Gastroesophageal sphincter (tissue), 4 donors: ENCODE data around the gene BOLA3. TPM values are rescaled to one million over a fixed set of nuclear protein-coding genes. Genes with fewer than 3 reads are reported as not detected.

Experiments used
- ATAC-seq: fragments of 150-250 bp; one replicate; pipeline ENCODE4 v1.9.1; 2016; ENCODE audit warnings: mild to moderate bottlenecking, moderate library complexity
- H3K27ac ChIP-seq, 4 donors: fragments of 200-600 bp; sonication (generic) in 3 of 4; 1 replicate in 3 of 4; 2 replicates in 1 of 4; pipeline ENCODE4 v1.5.1; 2016 to 2019
- H3K27me3 ChIP-seq: fragments of 200-600 bp; sonication (generic); one replicate; pipeline ENCODE4 v1.5.1; 2019
- H3K36me3 ChIP-seq, 2 donors: fragments of 200-600 bp; sonication (generic); one replicate each; pipeline ENCODE4 v1.5.1; 2019; ENCODE audit warnings: control low read depth in 1 of 2
- H3K4me1 ChIP-seq, 3 donors: fragments of 200-600 bp; sonication (generic); 1 replicate in 2 of 3; 2 replicates in 1 of 3; pipeline ENCODE4 v1.5.1; 2016 to 2019; ENCODE audit warnings: control low read depth in 2 of 3
- H3K4me3 ChIP-seq, 2 donors: fragments of 200-600 bp; sonication (generic); one replicate each; pipeline ENCODE4 v1.5.1; 2019; ENCODE audit warnings: mild to moderate bottlenecking in 1 of 2, moderate library complexity in 1 of 2
- H3K9me3 ChIP-seq, 3 donors: fragments of 200-600 bp; sonication (generic); one replicate each; pipeline ENCODE4 v1.5.1; 2017 to 2019; ENCODE audit warnings: control low read depth in 2 of 3
- CTCF ChIP-seq, 4 experiments: fragments of 200-600 bp in 2 of 4; fragments of 450-650 bp in 2 of 4; sonication (generic) in 1 of 4; IDR thresholded peaks; one replicate each; pipeline ENCODE4 v1.5.1; 2017 to 2019; ENCODE audit warnings: antibody characterized with exemption in 4 of 4, mild to moderate bottlenecking in 2 of 4, moderate library complexity in 2 of 4
- EP300 ChIP-seq: sonication (generic); formaldehyde crosslinking; IDR thresholded peaks from one replicate; pipeline ENCODE4 v1.6.1; 2017; ENCODE audit warnings: antibody characterized with exemption, mild to moderate bottlenecking
- POLR2A ChIP-seq, 2 donors: fragments of 450-650 bp; IDR thresholded peaks; one replicate each; pipeline ENCODE4 v1.6.1; 2017; ENCODE audit warnings: antibody characterized with exemption in 2 of 2, mild to moderate bottlenecking in 2 of 2, moderate library complexity in 1 of 2
- POLR2AphosphoS5 ChIP-seq: sonication (generic); formaldehyde crosslinking; IDR thresholded peaks from one replicate; pipeline ENCODE4 v1.6.1; 2017; ENCODE audit warnings: antibody characterized with exemption
- WGBS, 2 donors: methylation state at CpG; one replicate each; pipeline ENCODE4 v1.1.5; 2018; ENCODE audit warnings: low coverage in 1 of 2; 5-methylcytosine and 5-hydroxymethylcytosine counted together
- total RNA-seq, 4 donors: library from RNA; depleted of rRNA; stranded (reverse); fragments of >200 nt; gene quantifications; one replicate each; pipeline ENCODE4 v1.1.0, GENCODE V29; 2016

BOLA3 gene
- total RNA-seq, 4 donors from 2014 or later = 15.5 to 43.1 (median 30.5) TPM

- ATAC-seq = no peak
- H3K27me3 ChIP-seq = no peaks in the 10 kb centered on the region
Observed at GRCh38 chr2:74181739-74182138, 34.0 kb upstream of the BOLA3 start.

GRCh38 chr2:74179063-74179865 is 31.6 kb upstream of the BOLA3 start:
- H3K36me3 ChIP-seq = no peaks in the 10 kb centered on the region
- H3K27me3 ChIP-seq = no peaks in the 10 kb centered on the region
- H3K4me3 ChIP-seq = peak overlapping the region; percentile 78 to 83
- no peak for ATAC-seq
- peak overlapping the region in 3 of 4 donors; percentile 90 to 98 (median 90) for H3K27ac ChIP-seq
- peaks cover 0 to 42% (median 14%) of the 10 kb centered on the region in 3 donors for H3K4me1 ChIP-seq
- TF ChIP-seq POLR2AphosphoS5 (no peak), CTCF (IDR thresholded peaks at IDR 0.05) (peak in 3 of 4 experiments; percentile 36 to 54 (median 48))
- 38 to 41% methylated on average over 17 to 24 of the region's 25 CpGs for WGBS, 2 donors
- H3K9me3 ChIP-seq = no peaks in the 10 kb centered on the region

More at GRCh38 chr2:74181739-74182138, 34.0 kb upstream of the BOLA3 start:
- no peak for TF ChIP-seq EP300
- TF ChIP-seq POLR2AphosphoS5 = peak; percentile 10
- Histone ChIP-seq H3K36me3 (no peaks in the 10 kb centered on the region), H3K4me1 (peaks cover 0 to 17% (median 5%) of the 10 kb centered on the region in 3 donors), H3K9me3 (no peaks in the 10 kb centered on the region), H3K27ac (no peak overlapping the region), H3K4me3 (no peak overlapping the region)
- WGBS, 2 donors = 49 to 68% methylated on average over 5 to 7 of the region's 7 CpGs

GRCh38 chr2:74178211-74179062 is 30.7 kb upstream of the BOLA3 start, which contains the start of gene MOB1A:
TSS of gene MOB1A (minus strand) at chr2:74178879. CDS start at chr2:74178674, 205 bp downstream.
- Histone ChIP-seq H3K36me3 (no peaks in the 10 kb centered on the region), H3K4me3 (peak within 1 kb of the TSS; percentile 78 to 83), H3K27ac (peak within 1 kb of the TSS; percentile 86 to 98 (median 90)), H3K4me1 (peaks cover 0 to 46% (median 14%) of the 10 kb centered on the region in 3 donors), H3K27me3 (no peaks in the 10 kb centered on the region), H3K9me3 (no peaks in the 10 kb centered on the region)
- peak; percentile 98 for ATAC-seq
- WGBS, 2 donors = 0 to 1% methylated on average over 21 to 32 of the region's 84 CpGs
- peak; percentile 88 for TF ChIP-seq POLR2AphosphoS5
- no peak for TF ChIP-seq EP300
- TF ChIP-seq CTCF (IDR thresholded peaks at IDR 0.05) = no peak
- TF ChIP-seq POLR2A (IDR thresholded peaks at IDR 0.05) = peak; percentile 84 to 89

GRCh38 chr2:74177696-74178095 is 30.0 kb upstream of the BOLA3 start:
- H3K4me3 ChIP-seq = peak overlapping the region; percentile 78 to 83
- H3K27me3 ChIP-seq = no peaks in the 10 kb centered on the region
- ATAC-seq = no peak
- H3K27ac ChIP-seq = peak overlapping the region; percentile 86 to 98 (median 90)
- no peaks in the 10 kb centered on the region for H3K9me3 ChIP-seq
- TF ChIP-seq CTCF (IDR thresholded peaks at IDR 0.05) = no peak
- TF ChIP-seq POLR2AphosphoS5 = no peak
- no peak for TF ChIP-seq POLR2A (IDR thresholded peaks at IDR 0.05)
- TF ChIP-seq EP300 = no peak
- peaks cover 0 to 51% (median 14%) of the 10 kb centered on the region in 3 donors for H3K4me1 ChIP-seq
- H3K36me3 ChIP-seq = no peaks in the 10 kb centered on the region

- ATAC-seq = no peak
- H3K27ac ChIP-seq = no peak overlapping the region
- WGBS, 2 donors = 71% methylated on average over 1 of the region's 1 CpG; no CpG with 5 or more reads in 1 of the 2 donors
Observed at GRCh38 chr2:74174909-74175308, 27.2 kb upstream of the BOLA3 start.

More at GRCh38 chr2:74174909-74175308, 27.2 kb upstream of the BOLA3 start:
- Histone ChIP-seq H3K9me3 (no peaks in the 10 kb centered on the region), H3K36me3 (peaks cover 0 to 28% of the 10 kb centered on the region in 2 donors), H3K4me3 (no peak overlapping the region), H3K27me3 (no peaks in the 10 kb centered on the region), H3K4me1 (peaks cover 0 to 64% (median 14%) of the 10 kb centered on the region in 3 donors)
- no peak for TF ChIP-seq POLR2AphosphoS5
- no peak for TF ChIP-seq EP300
- TF ChIP-seq CTCF (IDR thresholded peaks at IDR 0.05) = no peak
- no peak for TF ChIP-seq POLR2A (IDR thresholded peaks at IDR 0.05)
